ENCODE results near the gene RAD18. TPM values are rescaled to one million over a fixed set of nuclear protein-coding genes. Genes with fewer than 3 reads are reported as not detected.

The RAD18 gene
- total RNA-seq, 3 donors from 2014 or later = 8.6 to 26.3 (median 13.4) TPM

DNA sequence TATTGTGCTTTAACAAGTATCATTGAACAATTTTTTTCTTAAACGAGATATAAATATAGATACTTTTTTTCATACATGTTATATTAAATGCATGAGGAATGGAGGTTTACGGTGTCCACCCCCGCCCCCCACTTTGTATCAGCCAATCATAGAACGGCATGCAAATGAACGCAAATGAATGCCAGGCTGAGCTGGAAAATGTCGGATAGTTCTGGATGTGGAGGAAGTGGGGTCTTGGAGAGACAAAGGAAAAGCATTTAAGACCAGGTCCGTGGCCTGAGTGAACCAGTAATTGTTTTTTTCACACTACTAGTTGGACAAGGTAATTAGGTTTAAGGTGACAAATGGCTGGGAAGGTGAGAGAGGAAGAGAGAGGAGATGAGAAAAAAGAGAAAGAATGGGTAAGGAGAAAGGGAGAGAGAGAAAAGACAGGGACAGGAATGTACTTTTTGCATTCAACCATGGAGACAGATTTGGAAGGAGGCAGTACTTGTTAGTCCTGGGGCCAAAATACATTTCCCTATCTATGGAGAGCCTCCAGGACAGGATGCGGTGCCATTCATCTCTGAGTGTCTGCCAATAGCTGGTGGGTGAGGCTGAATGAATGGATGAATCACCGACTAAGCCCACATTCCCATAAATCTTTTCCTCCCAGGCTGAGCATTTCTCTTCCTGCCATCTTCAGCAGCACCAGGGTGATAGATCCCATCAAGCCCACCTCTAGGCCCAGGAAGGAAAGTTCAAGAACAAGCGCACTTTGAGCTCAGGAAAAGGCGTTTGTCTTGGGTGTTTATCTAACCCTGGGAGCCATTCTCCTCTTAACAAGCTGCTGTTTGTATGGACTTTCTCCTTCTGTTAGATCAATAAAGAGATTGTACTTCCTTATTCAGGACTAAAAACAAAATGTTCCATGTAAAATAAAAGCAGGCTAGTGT lies 1.4 kb upstream of the RAD18 start:
- H3K36me3 ChIP-seq = no peaks in the 10 kb centered on the region
- H3K4me3 ChIP-seq = no peak overlapping the region
- H3K4me1 ChIP-seq = peaks cover 0 to 6% of the 10 kb centered on the region in 2 donors
- intact Hi-C loops (cut with DNase I; ENCODE audit: low total_unique reads) = no loop called here
- no peak for TF ChIP-seq POLR2AphosphoS5 (IDR thresholded peaks at IDR 0.05)
- TF ChIP-seq, protein P1, sequence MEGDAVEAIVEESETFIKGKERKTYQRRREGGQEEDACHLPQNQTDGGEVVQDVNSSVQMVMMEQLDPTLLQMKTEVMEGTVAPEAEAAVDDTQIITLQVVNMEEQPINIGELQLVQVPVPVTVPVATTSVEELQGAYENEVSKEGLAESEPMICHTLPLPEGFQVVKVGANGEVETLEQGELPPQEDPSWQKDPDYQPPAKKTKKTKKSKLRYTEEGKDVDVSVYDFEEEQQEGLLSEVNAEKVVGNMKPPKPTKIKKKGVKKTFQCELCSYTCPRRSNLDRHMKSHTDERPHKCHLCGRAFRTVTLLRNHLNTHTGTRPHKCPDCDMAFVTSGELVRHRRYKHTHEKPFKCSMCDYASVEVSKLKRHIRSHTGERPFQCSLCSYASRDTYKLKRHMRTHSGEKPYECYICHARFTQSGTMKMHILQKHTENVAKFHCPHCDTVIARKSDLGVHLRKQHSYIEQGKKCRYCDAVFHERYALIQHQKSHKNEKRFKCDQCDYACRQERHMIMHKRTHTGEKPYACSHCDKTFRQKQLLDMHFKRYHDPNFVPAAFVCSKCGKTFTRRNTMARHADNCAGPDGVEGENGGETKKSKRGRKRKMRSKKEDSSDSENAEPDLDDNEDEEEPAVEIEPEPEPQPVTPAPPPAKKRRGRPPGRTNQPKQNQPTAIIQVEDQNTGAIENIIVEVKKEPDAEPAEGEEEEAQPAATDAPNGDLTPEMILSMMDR (IDR thresholded peaks at IDR 0.05) = no peak
- TF ChIP-seq POLR2A (IDR thresholded peaks at IDR 0.05) = no peak
- DNase-seq (ENCODE audit: low spot score in 2 of 2) = no peak
- no peaks in the 10 kb centered on the region for H3K27me3 ChIP-seq
- H3K27ac ChIP-seq = peak overlapping the region; percentile 69 to 92
- H3K9me3 ChIP-seq = no peaks in the 10 kb centered on the region

- Histone ChIP-seq H3K4me3 (peak overlapping the region; percentile 82 to 86 (median 85)), H3K27ac (peak overlapping the region in 1 of 2 donors; percentile 92), H3K27me3 (no peaks in the 10 kb centered on the region), H3K9me3 (no peaks in the 10 kb centered on the region), H3K36me3 (no peaks in the 10 kb centered on the region), H3K4me1 (peaks cover 0 to 6% of the 10 kb centered on the region in 2 donors)
- intact Hi-C loops (cut with DNase I; ENCODE audit: low total_unique reads) = no loop called here
- DNase-seq (ENCODE audit: low spot score in 2 of 2) = no peak
- TF ChIP-seq, protein P1 (IDR thresholded peaks at IDR 0.05) = no peak
- TF ChIP-seq POLR2A (IDR thresholded peaks at IDR 0.05) = no peak
- TF ChIP-seq POLR2AphosphoS5 (IDR thresholded peaks at IDR 0.05) = no peak
Measured at GRCh38 chr3:8962226-8962861, 928 bp downstream of the RAD18 start.

GRCh38 chr3:8959668-8960067 lies 3.6 kb downstream of the RAD18 start:
- H3K36me3 ChIP-seq = no peaks in the 10 kb centered on the region
- no peak overlapping the region for H3K4me3 ChIP-seq
- intact Hi-C loops (cut with DNase I; ENCODE audit: low total_unique reads) = no loop called here

GRCh38 chr3:8954938-8955763 lies 8.1 kb downstream of the RAD18 start:
- Histone ChIP-seq H3K9me3 (no peaks in the 10 kb centered on the region), H3K27me3 (no peaks in the 10 kb centered on the region), H3K36me3 (no peaks in the 10 kb centered on the region), H3K27ac (no peak overlapping the region), H3K4me3 (no peak overlapping the region), H3K4me1 (no peaks in the 10 kb centered on the region)
- TF ChIP-seq POLR2AphosphoS5 (IDR thresholded peaks at IDR 0.05) (no peak), POLR2A (IDR thresholded peaks at IDR 0.05) (no peak)
- TF ChIP-seq, protein P1 (IDR thresholded peaks at IDR 0.05) = no peak
- intact Hi-C loops (cut with DNase I; ENCODE audit: low total_unique reads) = loop anchor here (5.0 kb wide), 1 partner anchor 977 kb away; the partner anchor contains the start of gene CRELD1
- DNase-seq (ENCODE audit: low spot score in 2 of 2) = no peak

More at GRCh38 chr3:8959668-8960067, 3.6 kb downstream of the RAD18 start:
- H3K27ac ChIP-seq = no peak overlapping the region
- peaks cover 0 to 6% of the 10 kb centered on the region in 2 donors for H3K4me1 ChIP-seq
- no peaks in the 10 kb centered on the region for H3K9me3 ChIP-seq
- no peaks in the 10 kb centered on the region for H3K27me3 ChIP-seq
- TF ChIP-seq POLR2AphosphoS5 (IDR thresholded peaks at IDR 0.05) (no peak), POLR2A (IDR thresholded peaks at IDR 0.05) (no peak)
- TF ChIP-seq, protein P1 (IDR thresholded peaks at IDR 0.05) = no peak
- no peak for DNase-seq (ENCODE audit: low spot score in 2 of 2)
